H9 (cell line): Measurements from ENCODE around the gene ZNF773. TPM values are rescaled to one million over a fixed set of nuclear protein-coding genes. Genes with fewer than 3 reads are reported as not detected.

Experiments used
- DNase-seq: peaks from one replicate; pipeline ENCODE4 v3.0.0-alpha.2; 2017
- H2AFZ ChIP-seq: one replicate; pipeline ENCODE4 v1.6.1; 2013; ENCODE audit warnings: mild to moderate bottlenecking, low read length, control low read depth, moderate library complexity
- H2AK5ac ChIP-seq: 2 replicates; pipeline ENCODE4 v1.6.1; 2013; ENCODE audit warnings: low read length, control low read depth, mixed read lengths; ENCODE audit not compliant: insufficient read length
- H2BK120ac ChIP-seq: one replicate; pipeline ENCODE4 v1.6.1; 2013; ENCODE audit warnings: low read depth, mild to moderate bottlenecking, low read length, control low read depth, inconsistent platforms; ENCODE audit not compliant: poor library complexity, severe bottlenecking
- H2BK12ac ChIP-seq: 2 replicates; pipeline ENCODE4 v1.6.1; 2013; ENCODE audit warnings: low read length, control low read depth, mixed read lengths, low read depth; ENCODE audit not compliant: insufficient read length
- H2BK15ac ChIP-seq: 2 replicates; pipeline ENCODE4 v1.6.1; 2013; ENCODE audit warnings: low read depth, low read length, control low read depth
- H2BK20ac ChIP-seq: one replicate; pipeline ENCODE4 v1.6.1; 2013; ENCODE audit warnings: low read depth, mild to moderate bottlenecking, low read length, control low read depth, inconsistent platforms; ENCODE audit not compliant: poor library complexity, severe bottlenecking
- H2BK5ac ChIP-seq: 2 replicates; pipeline ENCODE4 v1.6.1; 2013; ENCODE audit warnings: low read length, control low read depth, mixed read lengths; ENCODE audit not compliant: insufficient read length
- H3K14ac ChIP-seq: 2 replicates; pipeline ENCODE4 v1.6.1; 2013; ENCODE audit warnings: low read length, control low read depth; ENCODE audit not compliant: insufficient read depth
- H3K18ac ChIP-seq: 2 replicates; pipeline ENCODE4 v1.6.1; 2013; ENCODE audit warnings: low read depth, mild to moderate bottlenecking, mixed read lengths, low read length, control low read depth; ENCODE audit not compliant: insufficient read length
- H3K23ac ChIP-seq: 2 replicates; pipeline ENCODE4 v1.6.1; 2013; ENCODE audit warnings: low read length, control low read depth, mixed read lengths, low read depth; ENCODE audit not compliant: insufficient read length
- H3K23me2 ChIP-seq: 2 replicates; pipeline ENCODE4 v1.6.1; 2013; ENCODE audit warnings: low read depth, mild to moderate bottlenecking, mixed read lengths, low read length, control low read depth; ENCODE audit not compliant: insufficient read length, poor library complexity, severe bottlenecking
- H3K27ac ChIP-seq: 2 replicates; pipeline ENCODE4 v1.5.1; 2013; ENCODE audit warnings: low read length, control low read depth, mixed read lengths, low read depth; ENCODE audit not compliant: insufficient read length
- H3K27me3 ChIP-seq: 2 replicates; pipeline ENCODE4 v1.6.1; 2013; ENCODE audit warnings: low read length, control low read depth, inconsistent platforms; ENCODE audit not compliant: insufficient read depth
- H3K4ac ChIP-seq: 2 replicates; pipeline ENCODE4 v1.6.1; 2013; ENCODE audit warnings: low read depth, mild to moderate bottlenecking, control low read depth, inconsistent platforms, low read length, moderate library complexity
- H3K4me1 ChIP-seq: 2 replicates; pipeline ENCODE4 v1.6.1; 2013; ENCODE audit warnings: low read length, control low read depth, inconsistent platforms; ENCODE audit not compliant: insufficient read depth
- H3K4me2 ChIP-seq: 2 replicates; pipeline ENCODE4 v1.6.1; 2013; ENCODE audit warnings: low read length, control low read depth, mixed read lengths; ENCODE audit not compliant: insufficient read length, insufficient read depth
- H3K56ac ChIP-seq: 2 replicates; pipeline ENCODE4 v1.6.1; 2013; ENCODE audit warnings: low read depth, mild to moderate bottlenecking, mixed read lengths, low read length, control low read depth; ENCODE audit not compliant: insufficient read length
- H3K79me1 ChIP-seq: 2 replicates; pipeline ENCODE4 v1.6.1; 2013; ENCODE audit warnings: low read depth, mild to moderate bottlenecking, moderate library complexity, low read length, control low read depth, inconsistent platforms; ENCODE audit not compliant: insufficient read depth, poor library complexity, severe bottlenecking
- H3K79me2 ChIP-seq: 2 replicates; pipeline ENCODE4 v1.6.1; 2013; ENCODE audit warnings: low read length, control low read depth, inconsistent platforms; ENCODE audit not compliant: insufficient read depth
- H3K9ac ChIP-seq: 2 replicates; pipeline ENCODE4 v1.6.1; 2013; ENCODE audit warnings: low read length, control low read depth, mixed read lengths; ENCODE audit not compliant: insufficient read length; ENCODE audit errors: extremely low read depth
- H3K9me3 ChIP-seq: one replicate; pipeline ENCODE4 v1.6.1; 2013; ENCODE audit warnings: low read depth, low read length, inconsistent platforms; ENCODE audit not compliant: control insufficient read depth
- H3T11ph ChIP-seq: one replicate; pipeline ENCODE4 v1.6.1; 2013; ENCODE audit warnings: mild to moderate bottlenecking, low read length, control low read depth, inconsistent platforms
- H4K20me1 ChIP-seq: one replicate; pipeline ENCODE4 v1.6.1; 2013; ENCODE audit not compliant: control insufficient read depth, insufficient read length, insufficient read depth
- H4K5ac ChIP-seq: 2 replicates; pipeline ENCODE4 v1.6.1; 2013; ENCODE audit warnings: low read depth, mild to moderate bottlenecking, mixed read lengths, low read length, control low read depth; ENCODE audit not compliant: insufficient read length
- H4K8ac ChIP-seq: replicated peaks from 2 replicates; pipeline ENCODE4 v1.6.1; 2013; ENCODE audit warnings: low read length, control low read depth, mixed read lengths, low read depth; ENCODE audit not compliant: insufficient read length
- H4K91ac ChIP-seq: 2 replicates; pipeline ENCODE4 v1.6.1; 2013; ENCODE audit warnings: low read depth, mild to moderate bottlenecking, moderate library complexity, mixed read lengths, low read length, control low read depth; ENCODE audit not compliant: insufficient read length
- H3K27ac Mint-ChIP-seq, 3 experiments: 2 replicates in 2 of 3; 3 replicates in 1 of 3; pipeline ENCODE4 v1.8.0; 2020 to 2021; ENCODE audit warnings: mixed read lengths in 3 of 3, mild to moderate bottlenecking in 1 of 3, moderate library complexity in 1 of 3
- H3K27me3 Mint-ChIP-seq: 2 replicates; pipeline ENCODE4 v1.8.0; 2021; ENCODE audit warnings: low read depth, mild to moderate bottlenecking, moderate library complexity, mixed read lengths
- H3K36me3 Mint-ChIP-seq, 3 experiments: 2 replicates in 2 of 3; 3 replicates in 1 of 3; pipeline ENCODE4 v1.8.0; 2020 to 2021; ENCODE audit warnings: low read depth in 3 of 3, mixed read lengths in 3 of 3; ENCODE audit not compliant: insufficient read depth in 1 of 3
- H3K4me1 Mint-ChIP-seq, 2 experiments: 2 replicates each; pipeline ENCODE4 v1.8.0; 2020; ENCODE audit warnings: mixed read lengths in 2 of 2
- H3K4me3 Mint-ChIP-seq, 2 experiments: 2 replicates in 1 of 2; 3 replicates in 1 of 2; pipeline ENCODE4 v1.8.0; 2020 to 2021; ENCODE audit warnings: mild to moderate bottlenecking in 2 of 2, mixed read lengths in 2 of 2, moderate library complexity in 1 of 2
- H3K9me3 Mint-ChIP-seq, 2 experiments: 2 replicates in 1 of 2; 3 replicates in 1 of 2; pipeline ENCODE4 v1.8.0; 2020; ENCODE audit warnings: mild to moderate bottlenecking in 2 of 2, mixed read lengths in 2 of 2, moderate library complexity in 1 of 2
- CTCF ChIP-seq: fragments of 200-600 bp; sonication (generic); conservative IDR thresholded peaks from 3 replicates; pipeline ENCODE4 v1.8.0; 2021; ENCODE audit warnings: antibody characterized with exemption, mild to moderate bottlenecking
- WGBS: extraction: QIAGEN DNeasy Blood & Tissue Kit; methylation state at CpG from one replicate; pipeline ENCODE4 v1.1.7; 2013; ENCODE audit warnings: missing lambda C conversion rate, low lambda C conversion rate, mixed read lengths; ENCODE audit not compliant: insufficient read length; ENCODE audit errors: extremely low coverage; 5-methylcytosine and 5-hydroxymethylcytosine counted together
- total RNA-seq: library from RNA; stranded (reverse); gene quantifications from 2 replicates; pipeline ENCODE4 v1.2.1, GENCODE V29; 2021

Gene ZNF773
- total RNA-seq, 1 experiment from 2014 or later: 8.2 TPM

DNA sequence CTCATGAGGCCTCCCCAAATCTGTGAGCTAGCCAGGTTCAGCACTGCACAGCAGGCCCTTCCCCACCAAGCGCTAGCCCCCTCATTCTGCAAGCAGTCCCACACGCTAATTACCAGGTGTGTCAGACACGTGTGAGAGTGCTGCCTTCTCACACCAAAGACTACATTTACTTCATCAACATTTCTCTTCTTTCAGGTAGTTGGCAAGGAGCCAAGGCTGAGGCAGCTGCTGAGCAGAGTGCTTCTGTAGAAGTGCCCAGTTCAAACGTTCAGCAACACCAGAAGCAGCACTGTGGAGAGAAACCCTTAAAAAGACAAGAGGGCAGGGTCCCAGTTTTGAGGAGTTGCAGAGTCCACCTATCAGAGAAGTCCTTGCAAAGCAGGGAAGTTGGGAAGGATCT is 6.4 kb downstream of the ZNF773 start:
- DNase-seq: no peak
- H3K27me3 ChIP-seq: no peaks in the 10 kb centered on the region; the same call in 1 of the 2 replicates
- no peaks in the 10 kb centered on the region for H3K4me1 ChIP-seq
- H3K27me3 Mint-ChIP-seq: no peaks in the 10 kb centered on the region
- no peak overlapping the region for H2BK120ac ChIP-seq
- H4K8ac ChIP-seq: no peak overlapping the region
- H2BK12ac ChIP-seq: no peak overlapping the region
- no peaks in the 10 kb centered on the region for H3K4me1 Mint-ChIP-seq
- peaks cover 69 to 80% (median 70%) of the 10 kb centered on the region in 3 experiments for H3K36me3 Mint-ChIP-seq
- no peaks in the 10 kb centered on the region for H3K9me3 ChIP-seq
- no peak for TF ChIP-seq CTCF
- H3K27ac Mint-ChIP-seq: no peak overlapping the region
- no CpG with 5 or more reads among the region's 4 CpGs for WGBS
- H3K4ac ChIP-seq: no peak overlapping the region
- H3K4me2 ChIP-seq: no peak overlapping the region
- no peaks in the 10 kb centered on the region; the same call in 1 of the 2 replicates for H3K79me2 ChIP-seq
- H3K4me3 Mint-ChIP-seq: no peak overlapping the region
- peaks cover 31 to 59% of the 10 kb centered on the region in 2 experiments for H3K9me3 Mint-ChIP-seq
- no peak overlapping the region for H3T11ph ChIP-seq
- H3K9ac ChIP-seq: no peak overlapping the region
- H2BK15ac ChIP-seq: no peak overlapping the region
- H4K5ac ChIP-seq: no peak overlapping the region
- H4K91ac ChIP-seq: no peak overlapping the region
- peaks cover 3% of the 10 kb centered on the region for H3K79me1 ChIP-seq
- H3K23ac ChIP-seq: no peak overlapping the region
- H3K18ac ChIP-seq: no peak overlapping the region
- no peak overlapping the region for H2BK5ac ChIP-seq
- no peak overlapping the region for H2BK20ac ChIP-seq
- H2AFZ ChIP-seq: no peak overlapping the region
- no peak overlapping the region for H2AK5ac ChIP-seq
- no peaks in the 10 kb centered on the region for H4K20me1 ChIP-seq
- H3K14ac ChIP-seq: no peak overlapping the region
- H3K27ac ChIP-seq: no peak overlapping the region
- no peaks in the 10 kb centered on the region for H3K23me2 ChIP-seq
- H3K56ac ChIP-seq: no peak overlapping the region
